UCSD-AML1 (cell line): ENCODE data around the gene HERC3.

ENCODE experiments used
- DNase-seq: peaks from one replicate; lab custom pipeline; 2025; ENCODE audit not compliant: unreplicated experiment; lab: John Stamatoyannopoulos, UW

Gene HERC3

GRCh38 chr4:88659055-88659889, 67.0 kb downstream of the HERC3 start:
- peak; percentile 34 for DNase-seq

DNA sequence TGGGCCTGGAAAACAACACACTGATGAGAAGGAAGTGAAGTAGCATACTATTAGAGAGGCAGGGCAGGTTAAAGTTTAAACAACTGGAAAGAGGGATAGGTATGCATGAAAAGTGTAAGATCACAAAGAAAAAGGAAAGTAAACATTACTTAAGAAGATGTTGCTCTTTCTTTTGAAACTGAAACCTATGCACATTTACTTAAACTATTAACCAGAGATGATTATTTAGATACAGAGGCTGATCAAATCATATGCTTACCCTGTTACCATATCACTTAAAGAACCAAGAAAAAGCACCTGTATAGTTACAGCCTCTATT, 67.6 kb downstream of the HERC3 start:
- no peak for DNase-seq

GRCh38 chr4:88660446-88661294, 68.4 kb downstream of the HERC3 start:
- DNase-seq: no peak

DNA sequence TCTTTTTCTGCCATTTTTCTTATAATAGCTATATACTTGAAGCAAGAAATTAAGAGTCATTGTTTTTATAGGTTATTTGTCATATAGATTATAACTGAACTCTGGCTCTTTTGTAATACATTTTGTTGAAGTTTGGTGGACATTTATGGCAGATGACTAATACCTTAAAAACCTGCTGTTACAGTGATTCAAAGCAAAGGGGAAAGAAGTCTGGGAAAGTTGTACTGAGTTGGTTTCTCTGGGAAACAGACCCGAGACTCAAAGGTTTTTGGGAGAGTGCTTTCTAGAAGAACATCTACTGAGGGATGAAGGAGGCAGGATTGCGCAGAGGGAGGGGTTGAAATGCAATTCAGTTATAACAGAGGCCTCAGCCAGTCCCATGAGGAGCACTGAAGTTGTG, 69.5 kb downstream of the HERC3 start:
- DNase-seq: no peak

GRCh38 chr4:88672987-88673386, 80.7 kb downstream of the HERC3 start:
- peak; percentile 24 for DNase-seq

- DNase-seq: no peak
Measured at GRCh38 chr4:88673886-88674285, 81.6 kb downstream of the HERC3 start.

DNA sequence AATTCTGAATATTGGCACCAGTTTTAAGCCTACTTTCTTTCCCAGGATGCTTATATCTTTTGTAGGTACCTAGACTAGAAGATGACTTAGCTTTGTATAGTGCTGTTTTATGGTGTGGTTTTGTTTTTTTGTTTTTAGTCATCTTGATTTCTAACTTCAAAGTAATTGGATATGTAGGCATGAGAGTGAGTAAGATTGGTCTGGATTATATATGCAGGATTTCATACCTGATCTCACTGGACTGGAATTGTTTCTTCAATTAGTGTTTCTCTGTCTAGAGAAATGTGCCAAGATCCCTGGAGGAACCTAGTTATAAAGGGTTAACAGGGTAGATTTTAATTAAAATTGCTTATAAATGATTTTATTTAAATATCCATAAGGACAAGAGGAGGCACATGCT, 82.3 kb downstream of the HERC3 start:
- DNase-seq: no peak

DNA sequence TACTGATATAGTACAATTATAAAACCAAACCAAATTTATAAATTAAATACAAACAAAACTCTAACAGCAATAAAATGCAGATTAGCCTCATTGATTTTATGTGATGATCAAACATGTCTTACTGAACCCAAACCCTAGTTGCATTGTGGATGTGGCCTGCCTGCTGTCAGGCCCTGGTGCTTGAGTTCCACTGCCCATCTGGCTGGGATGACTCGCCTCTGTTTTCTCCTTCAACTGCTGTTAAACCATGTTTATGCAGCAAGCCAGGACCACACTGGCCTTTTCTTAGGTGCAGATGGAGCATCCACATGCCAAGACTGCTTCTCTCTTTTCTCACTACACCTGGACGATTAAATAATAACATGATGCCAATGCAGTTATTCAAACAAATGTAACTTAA, 82.7 kb downstream of the HERC3 start:
- DNase-seq: no peak

- DNase-seq: no peak
Measured at GRCh38 chr4:88675543-88675942, 83.3 kb downstream of the HERC3 start.

DNA sequence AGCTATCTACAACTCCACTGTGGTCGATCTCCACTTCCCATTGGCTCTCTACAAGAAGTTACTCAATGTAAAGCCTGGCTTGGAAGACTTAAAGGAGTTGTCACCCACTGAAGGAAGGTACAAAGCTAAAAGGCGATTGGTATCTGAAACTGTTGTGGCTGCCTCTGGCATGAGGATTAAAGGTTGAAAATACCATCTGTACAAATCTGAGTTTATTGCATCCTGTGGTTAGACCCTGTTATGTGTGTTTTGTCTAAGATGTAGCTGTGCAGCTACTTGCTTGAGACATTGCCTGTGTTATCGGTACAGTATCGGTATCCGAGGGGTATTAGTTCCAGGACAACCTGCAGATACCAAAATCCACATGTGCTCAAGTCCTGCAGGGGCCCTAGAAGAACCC, 88.9 kb downstream of the HERC3 start:
- DNase-seq: no peak

GRCh38 chr4:88690355-88690754, 98.1 kb downstream of the HERC3 start:
- no peak for DNase-seq

GRCh38 chr4:88693792-88694191, 101.5 kb downstream of the HERC3 start:
- no peak for DNase-seq

DNA sequence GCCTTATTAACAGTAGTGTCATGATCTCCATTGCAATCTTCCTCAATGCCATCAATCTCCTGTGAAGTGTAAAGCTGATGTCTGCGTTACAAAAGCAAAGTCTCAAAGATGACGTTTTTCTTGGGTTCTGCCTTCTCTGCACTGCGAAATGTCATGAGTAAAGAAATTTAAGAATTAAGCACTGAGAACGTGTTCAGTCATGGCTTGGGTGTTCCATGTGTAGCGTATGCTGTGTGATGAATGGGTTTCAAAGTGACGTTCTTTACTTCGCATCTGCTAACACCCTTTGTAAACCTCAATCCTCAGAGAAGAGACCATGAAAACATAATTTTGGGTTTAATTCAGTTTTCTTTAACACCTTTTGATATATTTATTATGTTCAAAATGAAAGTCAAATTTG, 104.3 kb downstream of the HERC3 start:
- DNase-seq: no peak

GRCh38 chr4:88697141-88697540, 104.9 kb downstream of the HERC3 start:
- DNase-seq: no peak

DNA sequence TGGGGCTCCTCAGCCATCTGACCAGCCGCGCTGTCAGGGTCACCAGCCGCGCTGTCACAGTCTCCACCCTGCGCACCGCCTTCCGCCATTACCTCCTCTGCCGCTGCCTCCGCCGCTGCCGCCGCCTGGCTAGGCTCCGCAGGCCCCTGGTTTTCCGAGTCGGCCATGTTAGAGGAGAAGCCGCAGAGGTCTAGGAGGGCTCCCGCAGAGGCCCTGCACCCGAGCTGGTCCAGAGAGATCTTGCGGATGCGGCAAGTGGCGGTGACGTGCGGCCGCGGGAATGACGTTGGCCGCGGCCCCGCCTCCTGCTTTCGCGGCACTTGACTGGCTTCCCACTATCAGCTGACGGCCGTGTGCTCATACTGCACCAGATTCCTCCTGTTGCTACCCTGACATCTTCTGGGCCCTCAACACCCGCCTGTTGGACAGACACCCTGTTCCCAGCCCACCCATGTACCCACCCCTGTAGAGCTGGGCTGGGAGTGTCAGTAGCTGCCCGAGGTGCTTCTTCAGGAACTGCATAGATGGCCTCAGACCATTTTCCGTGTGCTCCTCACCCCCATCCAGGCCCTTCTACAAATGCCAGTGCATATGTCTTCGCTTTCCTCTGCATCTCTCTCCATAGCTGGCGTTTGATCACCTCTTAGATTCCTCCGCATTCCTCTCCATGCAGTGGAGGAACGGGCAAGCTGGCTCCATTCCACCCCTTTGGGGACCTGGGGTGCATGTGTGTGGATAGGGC, 105.5 kb downstream of the HERC3 start, which contains the start of gene NAP1L5:
Gene NAP1L5 (minus strand): TSS at position 242 of the 742 bp plus-strand sequence. CDS start 75 bp downstream, at position 167.
- DNase-seq: no peak

DNA sequence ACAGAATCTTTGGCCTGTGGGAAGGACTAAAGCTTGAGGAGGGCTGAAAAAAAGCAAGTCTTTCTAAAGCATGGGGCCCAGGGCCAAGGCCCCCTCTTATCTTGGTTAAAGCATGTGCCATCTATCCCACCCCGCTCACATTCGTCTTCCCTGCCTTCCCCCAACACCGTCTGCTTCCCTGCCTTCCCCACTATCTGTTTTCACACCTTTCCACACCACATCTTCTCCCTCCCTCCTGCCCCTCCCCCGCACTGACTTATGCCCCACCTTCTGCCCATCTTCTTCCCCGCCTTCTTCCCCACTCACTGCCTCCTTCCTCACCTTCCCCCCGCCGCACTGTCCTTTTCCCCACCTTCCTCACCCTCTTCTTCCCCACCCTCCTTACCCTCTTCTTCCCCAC, 106.2 kb downstream of the HERC3 start:
- no peak for DNase-seq

DNA sequence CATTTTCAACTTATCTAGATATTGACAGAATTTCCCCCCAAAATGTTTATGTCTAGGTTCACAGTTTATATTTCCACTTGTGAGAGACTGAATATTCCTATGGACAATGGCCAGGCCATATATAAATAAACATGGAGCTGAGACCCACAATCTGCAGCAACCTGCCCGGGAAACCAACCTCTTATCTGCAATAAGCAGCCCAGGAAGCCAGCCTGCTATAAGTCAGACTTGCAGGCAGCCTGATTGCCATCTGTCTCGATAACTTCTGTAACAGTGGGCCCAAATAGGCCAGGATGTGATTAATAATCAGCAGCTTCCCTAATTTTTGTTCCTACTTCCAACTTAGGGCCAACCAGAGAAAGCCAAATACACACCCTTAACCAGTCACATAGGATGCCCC, 110.5 kb downstream of the HERC3 start:
- peak; percentile 19 for DNase-seq

DNA sequence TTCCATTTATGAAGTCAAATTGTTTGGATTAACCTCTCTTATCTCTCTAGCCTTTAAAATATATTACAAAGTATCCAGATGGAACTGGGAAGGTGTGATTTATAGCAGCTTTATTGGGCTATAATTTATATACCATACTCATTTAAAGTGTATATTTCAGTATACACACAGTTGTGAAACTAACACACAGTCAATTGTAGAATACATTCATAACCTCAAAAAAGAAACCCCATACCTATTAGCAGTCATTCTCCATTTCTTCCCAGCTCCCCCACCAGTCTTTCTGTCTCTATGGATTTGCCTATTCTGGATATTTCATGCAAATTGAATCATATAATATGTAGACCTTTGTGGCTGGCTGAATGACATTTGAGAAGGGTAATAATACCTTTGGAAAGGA, 112.9 kb downstream of the HERC3 start:
- DNase-seq: no peak

DNA sequence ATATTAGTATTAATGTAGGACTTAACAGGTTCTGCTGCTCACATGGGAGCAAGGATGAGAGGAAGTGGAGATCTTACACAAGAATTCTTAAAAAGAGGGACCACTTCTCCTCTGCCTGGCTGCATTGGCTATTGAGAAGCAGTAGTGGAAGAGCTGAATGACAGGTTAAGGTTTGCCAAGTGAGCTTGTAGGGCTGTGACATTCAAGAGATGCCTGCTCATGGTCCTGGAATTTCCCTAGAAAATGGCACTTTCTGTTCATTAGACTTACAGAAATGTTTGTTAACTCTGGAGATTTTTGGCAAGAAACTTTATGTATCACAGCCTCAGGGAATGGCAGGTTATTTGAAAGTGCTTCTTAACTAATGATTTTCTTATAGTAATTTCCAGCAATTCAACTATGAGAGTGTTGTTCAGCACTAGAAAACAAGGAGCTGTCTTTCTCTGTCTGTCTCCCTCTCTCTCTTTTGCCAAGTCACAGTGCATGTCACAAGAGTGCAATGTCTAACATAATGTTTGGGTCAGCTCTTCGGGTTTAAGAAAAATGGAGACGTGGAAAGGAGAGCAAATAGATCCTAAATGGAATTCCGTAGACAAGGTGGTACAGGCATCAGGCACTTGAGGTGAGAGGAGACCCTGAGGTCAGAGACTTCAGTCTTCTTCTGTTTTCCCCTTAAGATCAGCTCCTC, 113.7 kb downstream of the HERC3 start:
- DNase-seq: no peak

DNA sequence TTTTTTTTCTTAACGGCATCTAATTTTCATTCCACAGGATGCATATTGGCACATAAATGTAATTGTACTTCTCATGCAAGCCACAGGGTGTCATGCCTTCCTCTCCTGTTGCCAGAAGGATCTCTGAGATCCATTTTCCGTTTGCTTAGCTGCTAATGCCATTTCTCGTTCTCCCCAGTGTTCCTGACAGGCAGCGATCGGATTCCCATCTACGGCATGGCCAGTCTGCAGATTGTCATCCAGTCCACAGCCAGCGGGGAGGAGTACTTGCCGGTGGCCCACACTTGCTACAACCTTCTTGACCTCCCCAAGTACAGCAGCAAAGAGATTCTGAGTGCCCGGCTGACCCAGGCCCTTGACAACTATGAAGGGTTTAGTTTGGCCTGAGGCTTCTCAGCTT, 114.3 kb downstream of the HERC3 start:
- no peak for DNase-seq

DNA sequence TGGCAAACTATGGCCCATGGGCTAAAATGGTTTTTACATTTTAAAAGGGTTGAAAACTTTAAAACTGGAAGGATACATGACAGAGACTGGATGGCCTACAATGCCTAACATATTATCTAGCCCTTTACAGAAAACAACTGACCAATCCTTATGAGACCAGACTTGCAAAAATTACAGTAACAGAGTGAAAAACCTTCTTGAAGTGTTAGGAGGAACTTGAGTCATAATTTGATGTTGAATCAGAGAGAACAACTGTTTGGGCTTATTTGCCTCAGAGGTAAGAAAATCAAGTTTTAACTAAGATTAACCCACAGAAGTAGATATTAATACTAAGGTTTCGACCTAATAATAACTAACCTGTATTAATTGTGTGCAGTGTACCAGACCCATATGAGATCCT, 117.7 kb downstream of the HERC3 start:
- no peak for DNase-seq
